SIG-M5 (cell line): Measurements from ENCODE around the gene METTL9.
"Not testable (repeated sequence)": the region's sequence is repeated elsewhere in the genome, so short reads cannot be mapped to it uniquely, and the experiment has no call there.

ENCODE experiments used
- DNase-seq: peaks from one replicate; lab custom pipeline; 2025; lab: John Stamatoyannopoulos, UW

Gene METTL9

DNA sequence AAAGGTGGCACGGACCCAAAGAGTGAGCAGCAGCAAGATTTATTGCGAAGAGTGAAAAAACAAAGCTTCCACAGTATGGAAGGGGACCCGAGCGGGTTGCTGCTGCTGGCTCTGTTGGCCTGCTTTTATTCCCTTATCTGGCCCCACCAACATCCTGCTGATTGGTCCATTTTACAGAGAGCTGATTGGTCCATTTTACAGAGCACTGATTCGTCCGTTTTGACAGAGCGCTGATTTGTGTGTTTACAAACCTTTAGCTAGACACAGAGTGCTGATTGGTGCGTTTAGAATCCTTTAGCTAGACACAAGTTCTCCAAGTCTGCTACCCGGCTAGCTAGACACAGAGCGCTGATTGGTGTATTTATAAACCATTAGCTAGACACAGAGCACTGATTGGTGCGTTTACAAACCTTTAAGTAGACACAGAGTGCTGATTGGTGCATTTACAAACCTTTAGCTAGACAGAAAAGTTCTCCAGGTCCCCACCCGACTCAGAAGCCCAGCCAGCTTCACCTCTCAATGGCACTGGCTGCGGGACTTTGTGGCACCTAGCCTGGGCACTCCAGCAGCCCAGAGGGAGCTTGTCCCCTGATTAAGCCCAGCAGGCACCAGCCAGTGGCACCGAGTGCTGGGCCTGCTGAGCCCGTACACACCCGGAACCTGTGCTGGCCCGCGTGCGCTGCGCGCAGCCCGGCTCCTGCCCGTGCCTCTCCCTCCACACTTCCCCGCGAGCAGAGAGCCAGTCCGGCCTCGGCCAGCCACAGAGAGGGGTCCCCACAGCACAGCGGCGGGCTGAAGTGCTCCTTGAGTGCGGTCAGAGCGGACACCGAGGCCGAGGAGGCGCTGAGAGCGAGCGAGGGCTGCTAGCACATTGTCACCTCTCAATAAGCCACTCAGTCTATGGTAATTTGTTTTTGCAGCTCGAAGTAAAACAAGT lies 37.9 kb downstream of the METTL9 start:
- DNase-seq, result no peak

DNA sequence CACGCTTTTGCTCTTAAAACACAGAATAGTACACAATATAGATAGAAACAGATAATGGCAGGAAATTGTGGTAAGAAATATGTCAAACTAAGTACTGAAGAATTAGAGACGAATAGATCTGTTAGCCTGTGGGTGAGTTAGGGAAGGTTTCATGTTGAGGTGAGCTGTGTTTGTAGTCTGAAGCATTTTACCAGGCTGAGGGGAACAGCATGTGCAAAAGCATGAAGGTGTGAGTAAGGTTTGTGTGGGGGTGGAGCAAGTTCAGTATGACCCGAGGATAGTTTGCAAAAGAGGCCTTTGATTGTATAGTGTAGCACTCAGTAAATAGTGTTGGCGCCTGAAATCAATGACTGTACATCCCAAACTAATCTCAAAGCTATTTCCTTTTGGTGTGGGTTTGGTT lies 39.2 kb downstream of the METTL9 start:
- no peak for DNase-seq

DNA sequence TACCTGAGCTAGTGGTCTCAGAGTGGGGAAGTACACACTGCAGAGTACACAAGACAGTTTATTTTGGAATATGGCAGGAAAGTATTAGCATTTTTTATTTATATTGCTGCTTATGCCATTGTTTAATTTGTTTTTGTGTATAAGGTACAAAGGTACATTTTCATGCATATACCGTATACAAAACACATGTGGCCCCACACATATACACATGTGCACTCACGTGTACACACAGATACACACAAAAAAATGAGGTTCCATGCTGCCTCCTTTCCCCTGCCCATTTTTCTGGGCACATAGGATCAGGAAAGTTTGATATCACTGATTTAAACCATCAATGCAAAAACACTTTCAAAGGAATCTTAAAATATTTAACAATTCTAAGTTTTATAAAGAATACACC lies 40.1 kb downstream of the METTL9 start:
- no peak for DNase-seq

DNA sequence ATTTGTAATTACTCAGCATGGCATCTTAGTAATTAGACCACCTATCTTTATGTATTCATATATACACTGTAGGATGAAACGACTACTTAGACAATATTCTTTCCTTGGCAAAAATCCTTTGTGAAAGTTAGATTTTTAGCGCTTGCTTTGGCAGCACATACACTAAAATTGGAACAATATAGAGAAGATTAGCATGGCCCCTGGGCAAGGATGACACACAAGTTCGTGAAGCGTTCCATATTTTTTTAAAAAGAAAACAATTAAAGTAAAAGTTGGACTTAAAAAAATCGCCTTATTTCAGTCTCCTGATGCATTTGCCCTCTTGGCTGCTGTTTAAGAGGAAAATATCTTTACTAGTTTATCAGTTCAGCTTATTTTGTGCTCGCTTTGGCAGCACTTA lies 42.5 kb downstream of the METTL9 start:
- DNase-seq, result no peak

DNA sequence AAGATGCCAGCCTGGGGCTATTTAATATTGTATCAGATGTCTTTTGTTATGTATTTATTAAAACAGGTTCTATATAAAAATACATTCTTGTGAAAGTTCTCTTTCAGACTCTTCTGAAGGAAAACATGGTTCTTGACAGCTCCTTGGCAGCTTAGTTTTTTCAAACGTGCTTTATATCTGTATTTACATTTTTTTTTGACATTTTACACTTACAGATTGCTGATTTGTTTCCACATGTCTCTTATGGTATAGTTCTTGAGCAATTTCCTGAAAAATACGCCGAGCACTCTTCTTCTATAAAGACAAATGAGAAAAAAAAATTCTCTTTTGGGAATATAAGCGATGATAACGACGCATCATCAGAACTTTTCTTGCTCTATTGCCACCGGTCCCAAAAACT lies 43.5 kb downstream of the METTL9 start:
- DNase-seq, result no peak

DNA sequence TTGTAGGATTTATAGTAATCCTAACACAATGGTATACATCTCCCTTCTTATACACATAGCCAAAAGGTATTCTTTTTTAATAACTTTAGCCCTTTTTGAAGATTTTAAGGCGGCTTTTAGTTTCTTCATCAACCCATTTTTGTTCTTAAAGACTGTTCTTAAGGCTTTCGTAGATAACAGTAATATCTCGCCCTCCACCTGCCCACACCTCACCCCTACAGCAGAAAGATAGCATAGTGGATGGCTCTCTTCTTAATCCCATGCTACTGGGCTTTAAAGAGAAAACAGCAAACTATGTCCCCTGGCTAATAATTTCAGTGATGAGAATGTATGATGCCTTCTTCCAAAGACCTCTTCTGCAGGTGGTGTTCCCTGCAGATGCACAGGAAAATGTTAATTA lies 44.4 kb downstream of the METTL9 start:
- no peak for DNase-seq

DNA sequence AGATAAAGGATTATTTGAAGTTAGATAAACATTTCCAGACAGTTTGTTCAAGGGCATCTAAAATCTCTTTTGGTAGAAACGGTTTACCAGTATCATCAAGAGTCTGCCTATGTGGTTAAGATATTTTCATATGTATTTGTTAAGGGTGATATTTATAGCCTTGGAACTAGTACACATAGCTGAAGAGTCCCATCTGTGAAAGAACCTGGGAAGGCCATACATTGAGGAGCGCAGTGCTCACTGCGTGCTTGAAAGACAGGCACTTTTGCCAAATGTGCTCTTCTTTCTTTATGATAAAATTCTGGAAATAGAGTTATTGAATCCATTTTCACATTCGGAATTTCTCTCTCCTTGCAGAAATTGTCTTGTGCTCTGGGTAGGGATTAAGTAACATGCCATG lies 45.3 kb downstream of the METTL9 start:
- no peak for DNase-seq

DNA sequence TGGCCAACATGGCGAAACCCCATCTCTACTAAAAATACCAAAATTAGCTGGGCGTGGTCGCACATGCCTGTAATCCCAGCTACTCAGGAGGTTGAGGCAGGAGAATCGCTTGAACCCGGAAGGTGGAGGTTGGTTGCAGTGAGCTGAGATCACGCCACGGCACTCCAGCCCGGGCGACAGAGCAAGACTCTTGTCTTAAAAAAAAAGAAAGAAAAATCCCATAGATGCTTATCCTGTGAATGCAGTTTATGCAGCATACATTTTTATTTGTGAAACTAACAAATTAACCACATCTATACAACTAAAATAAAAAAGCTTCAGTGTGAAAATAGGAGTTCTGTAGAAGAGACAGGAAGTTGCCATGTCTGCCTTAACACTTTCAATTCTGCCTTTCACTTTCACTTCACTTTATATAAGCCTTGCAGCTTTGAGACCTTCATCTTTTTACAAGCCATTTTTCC lies 45.9 kb downstream of the METTL9 start:
- peak; percentile 28 for DNase-seq

DNA sequence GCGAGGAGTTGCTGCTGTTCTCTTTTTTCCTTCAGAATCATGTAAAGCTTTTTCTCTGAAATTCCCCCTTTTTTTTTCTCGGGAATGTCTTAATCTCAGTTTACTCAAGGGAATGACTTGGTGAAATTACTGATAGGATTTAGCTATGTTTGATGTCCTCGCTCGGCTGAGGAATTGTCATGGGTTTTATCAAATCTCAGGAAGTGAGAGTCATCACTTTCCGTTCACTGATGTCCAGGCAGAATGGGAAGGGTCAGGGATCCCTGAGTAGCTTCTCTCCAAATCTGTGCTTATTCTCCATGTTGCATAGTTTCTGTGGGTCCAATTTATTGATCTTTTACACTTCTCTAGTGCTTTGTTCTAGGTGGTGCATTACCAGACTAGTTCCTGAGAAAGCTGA lies 46.7 kb downstream of the METTL9 start:
- DNase-seq, result no peak

DNA sequence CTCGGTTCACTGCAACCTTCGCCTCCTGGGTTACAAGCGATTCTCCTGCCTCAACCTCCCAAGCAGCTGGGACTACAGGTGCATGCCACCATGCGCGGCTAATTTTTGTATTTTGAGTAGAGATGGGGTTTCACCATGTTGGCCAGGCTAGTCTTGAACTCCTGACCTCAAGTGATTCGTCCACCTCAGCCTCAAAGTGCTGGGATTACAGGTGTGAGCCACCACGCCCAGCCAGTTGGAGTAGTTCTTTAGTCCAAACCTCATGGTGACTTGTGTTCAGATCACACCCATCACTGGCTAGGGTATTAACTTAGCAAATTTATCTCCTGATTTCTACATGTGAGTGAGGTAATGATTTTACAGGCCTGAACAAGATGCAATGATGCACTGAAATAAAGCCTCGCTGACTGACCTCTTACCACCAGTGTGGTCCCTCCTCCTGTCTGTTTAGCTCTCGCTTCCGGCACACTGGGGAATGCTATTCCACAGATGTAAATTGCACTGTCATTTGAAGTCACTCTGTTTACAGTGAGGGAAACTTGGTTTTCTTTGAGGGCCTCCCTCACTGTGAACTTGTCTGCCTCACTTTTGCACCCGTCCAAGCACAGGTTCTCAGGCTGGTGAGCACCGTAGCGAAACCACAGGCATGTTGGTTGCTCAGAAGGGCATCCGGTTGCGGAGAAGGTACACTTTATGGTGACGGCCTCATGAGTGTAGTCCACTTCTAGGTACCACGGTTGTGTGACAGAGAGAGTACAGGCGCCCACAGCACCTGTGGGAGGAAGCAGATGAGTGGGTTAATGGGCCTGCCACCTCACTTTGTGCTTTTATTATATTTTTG lies 47.6 kb downstream of the METTL9 start:
- no peak for DNase-seq

DNA sequence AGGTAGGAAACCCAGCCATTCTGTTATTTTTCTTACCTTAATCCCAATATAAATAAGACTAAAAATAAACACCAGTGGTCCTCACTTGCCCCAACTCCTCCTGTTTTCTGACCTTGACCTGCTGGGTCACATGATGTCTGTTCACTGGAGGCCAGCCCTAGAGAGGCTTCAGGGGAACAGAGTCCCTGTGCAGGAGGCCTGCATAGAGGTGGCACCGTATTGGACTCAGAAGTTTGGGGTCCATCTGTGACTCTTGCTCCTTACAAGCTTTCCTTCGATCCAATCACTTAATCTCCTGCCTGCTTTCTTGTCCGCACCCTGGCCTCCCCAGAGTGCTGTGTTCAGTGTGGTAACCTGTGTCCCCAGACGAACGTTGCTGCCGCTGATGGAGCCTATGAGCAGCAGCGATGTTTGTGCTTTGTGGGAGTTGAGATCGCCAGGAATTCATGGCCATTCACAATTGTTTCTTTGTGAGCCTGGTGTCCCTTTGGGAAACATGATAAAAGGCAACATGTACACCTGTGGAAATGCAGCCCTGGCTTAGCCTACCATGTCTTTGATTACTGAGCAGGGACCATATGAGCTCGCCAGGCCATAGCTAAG lies 48.3 kb downstream of the METTL9 start:
- DNase-seq, result no peak

DNA sequence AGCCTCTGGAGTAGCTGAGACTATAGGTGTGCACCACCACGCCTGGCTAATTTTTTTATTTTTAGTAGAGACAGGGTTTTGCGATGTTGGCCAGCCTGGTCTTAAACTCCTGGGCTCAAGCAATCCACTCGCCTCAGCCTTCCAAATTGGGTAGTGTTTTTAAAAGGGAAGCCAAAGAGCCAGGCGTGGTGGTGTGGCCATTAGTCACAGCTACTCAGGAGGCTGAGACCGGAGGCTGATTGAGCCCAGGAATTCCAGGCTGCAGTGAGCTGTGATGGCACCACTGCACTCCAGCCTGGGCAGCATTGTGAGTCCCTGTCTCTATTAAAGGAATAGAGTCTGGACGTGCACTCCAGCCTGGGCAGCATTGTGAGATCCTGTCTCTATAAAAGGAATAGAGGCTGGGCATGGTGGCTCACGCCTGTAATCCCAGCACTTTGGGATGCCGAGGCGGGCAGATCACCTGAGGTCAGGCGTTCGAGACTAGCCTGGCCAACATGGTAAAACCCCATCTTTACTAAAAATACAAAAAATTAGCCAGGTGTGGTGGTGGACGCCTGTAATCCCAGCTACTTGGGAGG lies 50.5 kb downstream of the METTL9 start:
- DNase-seq, result not testable (repeated sequence)

DNA sequence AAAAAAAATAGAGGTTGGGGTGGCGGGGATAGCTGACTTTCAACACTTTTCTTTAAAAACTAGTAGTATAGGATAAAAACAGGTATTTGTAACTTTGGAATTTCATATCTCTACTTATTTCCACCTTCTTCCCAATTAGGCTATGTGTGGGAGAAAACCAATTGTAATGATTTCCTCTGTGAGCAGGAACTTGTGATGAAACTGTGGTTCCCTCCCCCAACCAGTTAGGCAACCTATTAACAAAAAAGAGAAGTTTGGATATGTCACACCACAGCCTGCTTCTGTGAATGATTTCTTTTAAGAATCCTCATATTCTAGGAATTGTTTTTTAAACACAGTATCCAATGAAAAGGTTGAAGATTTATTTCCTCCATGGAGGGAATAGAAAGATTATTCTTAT lies 51.1 kb downstream of the METTL9 start:
- DNase-seq, result peak; percentile 35

DNA sequence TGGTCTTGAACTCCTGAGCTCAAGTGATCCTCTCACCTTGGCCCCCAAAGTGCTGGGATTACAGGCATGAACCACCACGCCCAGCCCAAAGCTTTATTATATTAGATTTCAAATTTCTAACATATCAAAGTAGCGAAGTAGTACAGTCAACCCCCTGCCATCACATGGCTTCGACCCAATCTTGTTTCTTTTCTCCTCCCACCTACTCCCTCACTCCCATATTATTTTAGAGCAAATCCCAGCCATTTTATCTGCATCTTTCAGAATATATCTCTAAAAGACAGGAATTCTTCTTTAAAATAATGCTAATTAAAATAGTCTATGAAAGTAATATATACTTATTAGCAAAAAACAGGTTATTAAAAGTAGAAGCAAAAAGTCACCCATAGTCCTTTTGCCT lies 52.1 kb downstream of the METTL9 start:
- no peak for DNase-seq

DNA sequence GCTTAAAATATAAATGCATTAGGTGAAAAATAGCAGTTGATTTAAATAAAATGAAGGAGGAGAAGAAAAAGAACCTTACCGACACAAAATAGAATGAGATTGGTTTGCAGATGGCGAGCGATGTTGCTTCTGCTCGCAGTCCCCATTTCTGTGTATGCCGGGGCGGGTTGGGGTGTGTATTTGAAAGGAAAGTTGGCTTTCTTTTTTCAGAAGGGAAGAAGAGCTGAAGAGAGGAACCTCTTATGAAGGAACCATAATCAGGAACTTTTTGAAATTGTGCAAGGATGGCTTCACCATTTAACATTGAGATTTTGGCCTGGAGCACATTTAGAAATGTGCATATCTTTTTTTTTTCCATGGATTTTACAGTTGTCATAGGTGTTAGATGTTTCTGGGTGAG lies 53.1 kb downstream of the METTL9 start, which contains the start of gene IGSF6:
Gene IGSF6 (minus strand): TSS at position 156 of the 400 bp plus-strand sequence. CDS start 10 bp downstream, at position 146.
- no peak for DNase-seq

DNA sequence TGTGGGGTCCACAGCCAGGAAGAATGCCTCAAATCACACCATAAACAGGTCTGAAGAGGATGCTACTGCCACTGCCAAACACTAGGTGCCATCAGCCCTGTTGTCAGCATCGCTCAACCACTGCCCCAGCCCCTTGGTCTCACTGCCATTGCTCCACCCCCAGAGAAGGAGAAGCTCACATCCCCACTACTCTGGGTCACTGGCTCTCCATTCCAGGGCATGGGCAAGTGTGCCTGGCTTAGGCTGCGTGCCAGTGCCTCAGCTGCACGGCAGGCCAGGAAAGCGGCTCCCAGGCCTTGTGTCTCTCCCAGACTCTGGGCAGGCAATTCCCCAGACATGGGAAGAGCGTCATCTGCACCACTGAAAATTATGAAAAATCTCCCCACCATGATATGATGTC lies 54.2 kb downstream of the METTL9 start:
- no peak for DNase-seq

DNA sequence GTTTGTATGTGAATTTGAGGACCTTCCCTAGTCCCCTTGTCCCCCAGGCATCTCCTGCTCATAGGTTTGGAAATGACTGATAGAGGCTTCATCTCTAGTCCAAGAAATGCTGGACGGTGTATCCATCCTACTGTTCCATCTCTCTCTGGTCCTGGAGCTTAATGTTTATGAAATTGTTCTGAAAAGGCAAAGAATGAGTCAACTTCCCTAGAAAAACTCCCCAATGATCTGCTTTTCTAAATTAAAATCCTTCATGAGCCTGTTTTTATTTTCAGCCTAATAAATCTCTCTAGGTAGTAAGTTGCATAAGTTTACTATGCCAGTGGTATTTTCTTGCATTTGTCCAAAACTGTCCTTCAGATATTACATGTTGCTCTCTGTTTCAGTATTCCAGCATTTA lies 55.1 kb downstream of the METTL9 start:
- DNase-seq, result no peak

DNA sequence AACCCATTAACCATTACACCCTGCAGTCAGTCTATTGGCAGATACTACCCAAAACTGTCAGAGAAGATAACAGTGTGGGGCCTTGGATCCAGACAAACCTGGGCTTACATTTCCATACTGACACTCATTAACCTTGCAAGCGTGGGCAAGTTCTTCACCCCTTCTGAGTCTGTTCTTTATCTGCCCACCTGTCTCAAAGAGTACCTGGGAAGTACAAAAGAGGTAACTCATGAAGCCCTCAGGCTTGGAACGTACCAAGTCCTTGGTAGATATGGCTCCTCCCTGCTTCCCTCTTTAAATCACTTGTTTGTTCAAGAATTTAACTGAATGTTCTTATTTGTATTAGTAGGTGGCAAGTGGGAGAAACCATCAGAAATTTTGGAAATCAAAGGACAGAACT lies 55.5 kb downstream of the METTL9 start:
- no peak for DNase-seq

DNA sequence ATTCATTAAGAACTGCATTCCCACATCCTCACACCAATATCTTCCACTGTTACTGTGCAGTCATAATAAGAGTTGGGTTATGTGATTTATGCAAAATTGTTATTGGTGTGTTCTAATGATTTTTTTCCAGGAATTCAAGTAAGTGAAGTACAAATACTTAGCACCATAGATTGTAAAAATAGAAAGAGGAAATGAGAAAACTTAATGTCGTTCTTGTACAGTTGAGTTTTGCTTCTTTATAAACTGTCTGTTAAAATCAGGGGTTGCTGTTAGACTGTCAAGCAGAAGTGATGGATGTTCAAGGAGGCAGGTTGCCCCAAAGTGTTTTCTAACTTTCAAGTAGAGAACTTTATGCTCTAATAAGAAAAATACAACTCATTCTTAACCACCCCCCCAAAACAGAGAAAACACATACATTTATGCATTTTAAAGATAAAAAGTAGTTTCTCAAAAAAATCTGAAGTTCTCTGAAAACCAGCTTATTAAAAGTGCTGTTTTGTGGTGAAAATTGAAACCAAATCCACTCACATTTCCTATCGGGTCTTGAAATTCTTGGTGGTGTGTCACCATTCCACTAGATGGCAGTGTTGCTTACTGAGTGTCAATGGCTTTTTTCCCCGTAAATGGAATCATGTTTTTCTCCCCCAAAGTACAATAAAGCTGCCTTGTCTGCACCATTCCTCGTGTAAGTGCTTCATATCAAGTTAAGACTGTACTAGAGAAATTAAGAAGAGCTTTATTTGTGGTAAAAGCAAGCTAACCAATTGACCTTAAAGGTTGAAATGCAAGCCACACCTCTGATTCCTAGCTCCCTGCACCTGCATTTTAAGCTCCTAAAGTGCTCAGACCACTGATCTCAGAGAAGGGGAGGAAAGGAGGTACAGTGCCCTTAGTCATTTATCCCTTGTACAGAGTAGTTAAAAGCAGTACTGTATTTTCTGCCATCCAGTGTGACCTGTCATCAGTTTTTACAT lies 57.7 kb downstream of the METTL9 start:
- no peak for DNase-seq

DNA sequence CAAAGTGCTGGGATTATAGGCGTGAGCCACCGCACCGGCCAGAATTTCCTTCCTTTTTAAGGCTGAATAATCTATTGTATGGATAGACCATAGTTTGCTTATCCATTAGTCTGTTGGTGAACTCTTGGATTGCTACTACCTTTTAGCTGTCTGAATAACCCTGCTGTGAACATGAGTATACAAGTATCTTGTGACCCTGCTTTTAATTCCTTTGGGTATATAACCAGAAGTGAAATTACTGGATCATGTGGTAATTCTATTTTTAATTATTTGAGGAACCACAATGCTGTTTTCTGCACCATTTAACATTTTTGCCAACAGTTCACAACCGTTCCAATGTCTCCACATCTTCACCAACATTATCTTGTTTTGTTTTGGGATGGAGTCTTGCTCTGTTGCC lies 59.7 kb downstream of the METTL9 start:
- DNase-seq, result no peak
